Type B pancreatic cell (in vitro differentiated cells): Measurements from ENCODE around the gene AEBP2. TPM values are rescaled to one million over a fixed set of nuclear protein-coding genes. Genes with fewer than 3 reads are reported as not detected.
A peak's percentile ranks its signal among the peaks of the same experiment; 100 is the strongest.

Experiments
- DNase-seq: peaks from one replicate; pipeline ENCODE4 v3.0.0; 2021; ENCODE audit warnings: mixed read lengths; ENCODE audit not compliant: unreplicated experiment; ENCODE audit errors: extremely low spot score
- H3K27ac Mint-ChIP-seq: 2 replicates; pipeline ENCODE4 v1.8.0; 2021; ENCODE audit warnings: mild to moderate bottlenecking, mixed read lengths
- H3K27me3 Mint-ChIP-seq: 2 replicates; pipeline ENCODE4 v1.8.0; 2021; ENCODE audit warnings: mixed read lengths
- H3K36me3 Mint-ChIP-seq: 2 replicates; pipeline ENCODE4 v1.8.0; 2021; ENCODE audit warnings: mixed read lengths
- H3K4me1 Mint-ChIP-seq: one replicate; pipeline ENCODE4 v1.8.0; 2021; ENCODE audit warnings: mixed read lengths; ENCODE audit not compliant: unreplicated experiment
- H3K4me3 Mint-ChIP-seq: 2 replicates; pipeline ENCODE4 v1.8.0; 2021; ENCODE audit warnings: mild to moderate bottlenecking, mixed read lengths
- H3K9me3 Mint-ChIP-seq: 2 replicates; pipeline ENCODE4 v1.8.0; 2021; ENCODE audit warnings: mixed read lengths
- CTCF ChIP-seq: fragments of 200-600 bp; sonication (generic); conservative IDR thresholded peaks from 2 replicates; pipeline ENCODE4 v1.5.0; 2021; ENCODE audit warnings: antibody characterized with exemption, mild to moderate bottlenecking
- total RNA-seq: library from RNA; stranded (reverse); gene quantifications from 2 replicates; pipeline ENCODE4 v1.2.1, GENCODE V29; 2021; ENCODE audit warnings: low replicate concordance

Gene AEBP2
- total RNA-seq, 1 donor from 2014 or later = 45.8 TPM

GRCh38 chr12:19444097-19444496, 4.8 kb downstream of the AEBP2 start:
- Mint-ChIP-seq H3K4me1 (peaks cover 19% of the 10 kb centered on the region), H3K4me3 (peak overlapping the region; percentile 36), H3K27me3 (peaks cover under 1% of the 10 kb centered on the region), H3K27ac (no peak overlapping the region), H3K9me3 (peaks cover under 1% of the 10 kb centered on the region), H3K36me3 (peaks cover 42% of the 10 kb centered on the region)
- no peak for DNase-seq
- TF ChIP-seq CTCF = no peak

GRCh38 chr12:19447386-19447785, 8.1 kb downstream of the AEBP2 start:
- Mint-ChIP-seq H3K9me3 (no peaks in the 10 kb centered on the region), H3K4me1 (peaks cover 18% of the 10 kb centered on the region), H3K27ac (no peak overlapping the region), H3K27me3 (no peaks in the 10 kb centered on the region), H3K36me3 (peaks cover 36% of the 10 kb centered on the region), H3K4me3 (no peak overlapping the region)
- DNase-seq = no peak
- no peak for TF ChIP-seq CTCF

DNA sequence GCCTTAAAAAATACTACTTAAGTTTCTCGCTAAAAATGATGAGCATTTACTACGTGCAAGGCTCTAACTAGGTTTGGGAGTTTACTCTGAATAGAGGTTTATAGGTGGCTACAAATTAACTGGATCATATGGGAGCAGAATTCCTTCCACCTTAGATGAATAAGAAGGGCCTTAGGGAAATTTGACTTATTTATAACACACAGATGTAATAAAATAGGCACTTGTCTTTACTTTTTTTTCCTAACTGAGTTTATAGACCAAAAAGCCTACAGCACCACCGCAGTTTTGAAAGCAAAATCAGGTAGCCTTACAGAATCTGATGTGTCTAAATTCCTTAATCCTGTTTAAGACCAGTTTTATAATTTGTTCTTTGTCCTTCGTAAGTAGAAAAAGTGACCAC, 10.5 kb downstream of the AEBP2 start:
- Mint-ChIP-seq H3K36me3 (peaks cover 42% of the 10 kb centered on the region), H3K9me3 (no peaks in the 10 kb centered on the region), H3K4me3 (no peak overlapping the region), H3K27ac (no peak overlapping the region), H3K4me1 (peaks cover 11% of the 10 kb centered on the region), H3K27me3 (no peaks in the 10 kb centered on the region)
- TF ChIP-seq CTCF = no peak
- DNase-seq = no peak

GRCh38 chr12:19450362-19450761, 11.1 kb downstream of the AEBP2 start:
- DNase-seq = no peak
- H3K27me3 Mint-ChIP-seq = no peaks in the 10 kb centered on the region
- no peaks in the 10 kb centered on the region for H3K9me3 Mint-ChIP-seq
- no peak for TF ChIP-seq CTCF
- H3K27ac Mint-ChIP-seq = no peak overlapping the region
- peaks cover 11% of the 10 kb centered on the region for H3K4me1 Mint-ChIP-seq
- H3K36me3 Mint-ChIP-seq = peaks cover 43% of the 10 kb centered on the region
- no peak overlapping the region for H3K4me3 Mint-ChIP-seq

DNA sequence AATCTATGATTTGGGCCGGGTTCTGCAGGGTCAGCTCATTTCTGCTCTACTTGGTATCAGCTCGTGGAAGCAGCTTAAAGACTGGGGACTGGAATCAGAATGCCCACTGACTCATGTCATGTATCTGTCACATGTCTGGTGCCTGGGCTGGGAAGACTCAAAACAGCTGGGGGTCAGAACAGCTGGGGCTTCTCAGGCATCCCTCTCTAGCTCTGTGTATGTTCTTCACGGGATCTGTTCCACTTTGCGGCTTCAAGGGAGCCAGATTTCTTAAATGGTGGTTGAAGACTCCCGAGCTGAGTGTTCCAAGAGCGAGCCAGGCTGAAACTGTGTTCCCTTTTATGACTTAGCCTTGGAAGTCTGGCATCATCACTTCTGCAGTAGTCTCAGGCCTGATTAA, 11.9 kb downstream of the AEBP2 start:
- TF ChIP-seq CTCF = no peak
- H3K9me3 Mint-ChIP-seq = peaks cover 3% of the 10 kb centered on the region
- peak overlapping the region; percentile 21 for H3K27ac Mint-ChIP-seq
- H3K36me3 Mint-ChIP-seq = peaks cover 44% of the 10 kb centered on the region
- no peak for DNase-seq
- H3K4me3 Mint-ChIP-seq = no peak overlapping the region
- peaks cover 8% of the 10 kb centered on the region for H3K4me1 Mint-ChIP-seq
- no peaks in the 10 kb centered on the region for H3K27me3 Mint-ChIP-seq

- H3K9me3 Mint-ChIP-seq = peaks cover 10% of the 10 kb centered on the region
- H3K4me3 Mint-ChIP-seq = no peak overlapping the region
- H3K4me1 Mint-ChIP-seq = peaks cover 7% of the 10 kb centered on the region
- peaks cover 55% of the 10 kb centered on the region for H3K36me3 Mint-ChIP-seq
- TF ChIP-seq CTCF = no peak
- H3K27me3 Mint-ChIP-seq = no peaks in the 10 kb centered on the region
- no peak overlapping the region for H3K27ac Mint-ChIP-seq
- DNase-seq = no peak
Observed at GRCh38 chr12:19453961-19454360, 14.7 kb downstream of the AEBP2 start.
